H1 (cell line): ENCODE measurements around the gene ARHGAP26. TPM values are rescaled to one million over a fixed set of nuclear protein-coding genes. Genes with fewer than 3 reads are reported as not detected.

Experiments
- CHD2 ChIP-seq: IDR thresholded peaks from 2 replicates; pipeline ENCODE4 v1.6.1; 2012; ENCODE audit warnings: low read length, improper control_type of control experiment
- EGR1 ChIP-seq: IDR thresholded peaks from 2 replicates; pipeline ENCODE4 v1.6.1; 2011; ENCODE audit warnings: low read depth, low read length, borderline replicate concordance
- polyA plus RNA-seq, 7 experiments: library from polyadenylated mRNA; depleted of rRNA in 3 of 7; stranded (reverse) in 5 of 7; unstranded in 2 of 7; fragments of >200 nt in 5 of 7; fragments of 200-250 nt in 2 of 7; gene quantifications; 1 replicate in 5 of 7; 2 replicates in 1 of 7; 4 replicates in 1 of 7; pipeline versions ENCODE4 v1.2.1 to v1.2.3, GENCODE V29; 2011 to 2013; ENCODE audit warnings: missing spikeins in 2 of 7, mixed read lengths in 2 of 7
- total RNA-seq: library from RNA; stranded (reverse); fragmentation: NEBNext Ultra II Directional; extraction: Animal tissue kit (Norgen Biotek cat#: 25700); gene quantifications from 2 replicates; pipeline ENCODE4 v1.2.1, GENCODE V29; 2021

ARHGAP26 gene
- total and polyA plus RNA-seq, 2 of the 8 experiments (the other 6 are each of a cell fraction or from before 2014, with no cell fraction given) = 7.1 to 24.8 TPM

GRCh38 chr5:142864290-142865260 is 94.4 kb downstream of the ARHGAP26 start (continued):
- TF ChIP-seq CHD2 (no peak), EGR1 (no peak)
